GM12878 (cell line): Measurements from ENCODE around the gene METTL4. TPM values are rescaled to one million over a fixed set of nuclear protein-coding genes. Genes with fewer than 3 reads are reported as not detected.

Experiments used
- ATAC-seq: fragments of 200-7000 bp; cut with Tn5 transposase; 3 replicates; pipeline ENCODE4 v1.9.1; 2020; ENCODE audit warnings: mild to moderate bottlenecking, moderate library complexity
- BruUV-seq: library from RNA; stranded (reverse); fragments of 400-500 nt; replicated peaks from 2 replicates; lab custom pipeline; 2021; lab: Mats Ljungman, UMichigan
- CTCF ChIA-PET: fragments of 300-600 bp; sonication (Branson Sonifier 250); formaldehyde crosslinking; extraction: SDS; loops from one replicate; lab custom pipeline; 2021; ENCODE audit warnings: inconsistent platforms; lab: Yijun Ruan, JAX
- POLR2A ChIA-PET: fragments of 350-600 bp; formaldehyde crosslinking; extraction: SDS; loops from one replicate; lab custom pipeline; 2021; ENCODE audit warnings: inconsistent platforms; lab: Charles Lee
- RAD21 ChIA-PET: fragments of 300-600 bp; sonication (Branson Sonifier 250); formaldehyde crosslinking; loops from one replicate; lab custom pipeline; 2023; ENCODE audit warnings: antibody characterized with exemption; ENCODE audit not compliant: unreplicated experiment; lab: Charles Lee
- SMC1A ChIA-PET: fragments of 300-600 bp; sonication (Branson Sonifier 250); formaldehyde crosslinking; loops from one replicate; lab custom pipeline; 2023; ENCODE audit not compliant: unreplicated experiment, uncharacterized antibody; lab: Charles Lee
- DNase-seq: peaks from one replicate; pipeline ENCODE4 v3.0.0-alpha.2; 2011; ENCODE audit warnings: low read depth, low spot score
- FAIRE-seq: peaks from 3 replicates; lab custom pipeline; 2011; peaks lifted over from hg19 to GRCh38; lab: Jason Lieb, UNC
- H2AFZ ChIP-seq: 2 replicates; pipeline ENCODE4 v1.6.0; 2011; ENCODE audit warnings: low read depth, low read length, control low read depth; ENCODE audit not compliant: control insufficient read depth
- H3K27ac ChIP-seq: 2 replicates; pipeline ENCODE4 v1.5.1; 2011; ENCODE audit warnings: control low read depth; ENCODE audit not compliant: control insufficient read depth, insufficient read depth
- H3K27me3 ChIP-seq, 2 experiments: replicated peaks in 1 of 2; 2 replicates each; pipeline versions ENCODE4 v1.6.0 to v1.6.1; 2011; ENCODE audit warnings: low read length in 1 of 2; ENCODE audit not compliant: control insufficient read depth in 2 of 2, insufficient read depth in 2 of 2
- H3K36me3 ChIP-seq, 2 experiments: 2 replicates each; pipeline ENCODE4 v1.5.1; 2011; ENCODE audit warnings: low read length in 1 of 2; ENCODE audit not compliant: control insufficient read depth in 2 of 2, insufficient read depth in 2 of 2
- H3K4me1 ChIP-seq: 2 replicates; pipeline ENCODE4 v1.6.1; 2011; ENCODE audit warnings: mild to moderate bottlenecking, low read length, moderate library complexity, mixed read lengths; ENCODE audit not compliant: control insufficient read depth, insufficient read depth
- H3K4me2 ChIP-seq: 2 replicates; pipeline ENCODE4 v1.6.0; 2011; ENCODE audit warnings: control low read depth; ENCODE audit not compliant: control insufficient read depth, insufficient read depth
- H3K4me3 ChIP-seq: fragments of 200-600 bp; sonication (generic); 2 replicates; pipeline ENCODE4 v1.5.1; 2016
- H3K79me2 ChIP-seq: 2 replicates; pipeline ENCODE4 v1.6.0; 2011; ENCODE audit warnings: low read length; ENCODE audit not compliant: control insufficient read depth, insufficient read depth
- H3K9ac ChIP-seq: 2 replicates; pipeline ENCODE4 v1.8.0; 2011; ENCODE audit warnings: low read length, control low read depth, mixed read lengths; ENCODE audit not compliant: control insufficient read depth, insufficient read depth
- H3K9me3 ChIP-seq: replicated peaks from 3 replicates; pipeline ENCODE4 v1.5.1; 2011; ENCODE audit warnings: mild to moderate bottlenecking, low read length; ENCODE audit not compliant: control insufficient read depth, insufficient read depth
- H4K20me1 ChIP-seq: 2 replicates; pipeline ENCODE4 v1.6.0; 2011; ENCODE audit not compliant: control insufficient read depth, insufficient read depth
- CBX3 ChIP-seq: fragments of 200-600 bp; sonication (generic); IDR thresholded peaks from 2 replicates; pipeline ENCODE4 v1.6.1; 2016; ENCODE audit warnings: low read depth, borderline replicate concordance
- HCFC1 ChIP-seq: fragments of 150-350 bp; IDR thresholded peaks from 2 replicates; pipeline ENCODE4 v1.6.1; 2014; ENCODE audit warnings: low read length
- HDAC6 ChIP-seq: fragments of 200-600 bp; sonication (generic); IDR thresholded peaks from one replicate; pipeline ENCODE4 v1.8.0; 2017; ENCODE audit warnings: antibody characterized with exemption; ENCODE audit not compliant: unreplicated experiment
- LARP7 ChIP-seq: fragments of 450-650 bp; IDR thresholded peaks from 2 replicates; pipeline ENCODE4 v1.6.1; 2017; ENCODE audit warnings: mild to moderate bottlenecking
- MEF2B ChIP-seq: fragments of 450-650 bp; IDR thresholded peaks from 2 replicates; pipeline ENCODE4 v1.6.1; 2018; ENCODE audit warnings: mild to moderate bottlenecking, moderate library complexity; ENCODE audit not compliant: partially characterized antibody, poor library complexity, severe bottlenecking
- MXI1 ChIP-seq: fragments of 150-350 bp; IDR thresholded peaks from 2 replicates; pipeline ENCODE4 v1.6.1; 2011; ENCODE audit warnings: low read depth, mild to moderate bottlenecking, inconsistent platforms, low read length, improper control_type of control experiment
- MYC ChIP-seq: IDR thresholded peaks from 2 replicates; pipeline ENCODE4 v1.6.1; 2011; ENCODE audit warnings: mild to moderate bottlenecking, low read length, moderate library complexity, inconsistent platforms; ENCODE audit not compliant: insufficient read depth, insufficient replicate concordance, insufficient read length, severe bottlenecking
- NFYA ChIP-seq: IDR thresholded peaks from 2 replicates; pipeline ENCODE4 v1.6.1; 2011; ENCODE audit warnings: low read depth, mild to moderate bottlenecking, low read length, improper control_type of control experiment, borderline replicate concordance
- RAD51 ChIP-seq: fragments of 450-650 bp; IDR thresholded peaks from 2 replicates; pipeline ENCODE4 v1.6.1; 2016; ENCODE audit warnings: moderate library complexity, mild to moderate bottlenecking, inconsistent platforms
- SRF ChIP-seq, 2 experiments: IDR thresholded peaks; 2 replicates each; pipeline ENCODE4 v1.6.1; 2011; ENCODE audit warnings: low read depth in 2 of 2, low read length in 2 of 2, mild to moderate bottlenecking in 1 of 2, moderate library complexity in 1 of 2
- ZSCAN29 ChIP-seq: fragments of 450-650 bp; IDR thresholded peaks from 2 replicates; pipeline ENCODE4 v1.6.1; 2017; ENCODE audit warnings: mild to moderate bottlenecking, moderate library complexity
- WGBS: methylation state at CpG from one replicate; pipeline ENCODE4 v1.1.6; 2016; ENCODE audit warnings: low lambda C conversion rate; ENCODE audit not compliant: insufficient replicate concordance, insufficient coverage; ENCODE audit errors: missing lambda C conversion rate; 5-methylcytosine and 5-hydroxymethylcytosine counted together
- in situ Hi-C: fragments of 300-500 bp; cut with MboI; formaldehyde crosslinking; loops from 9 replicates; pipeline ENCODE4 v1.14.3; 2018; ENCODE audit warnings: mixed read lengths
- intact Hi-C: fragments of 100-400 bp; cut with micrococcal nuclease; formaldehyde crosslinking; loops from one replicate; pipeline ENCODE4 v1.14.2; 2022; ENCODE audit not compliant: unreplicated experiment
- polyA plus RNA-seq, 11 experiments: library from polyadenylated mRNA; depleted of rRNA in 4 of 11; unstranded in 6 of 11; stranded (reverse) in 5 of 11; fragments of >200 nt; fragmentation: Nextera tagmentation in 4 of 11; fragmentation: Illumina TruSeq in 1 of 11; extraction: Ambion mirVana in 4 of 11; extraction: Trizol in 1 of 11; gene quantifications; 1 replicate in 1 of 11; 2 replicates in 10 of 11; pipeline versions ENCODE4 v1.2.1 to v1.2.3, GENCODE V29; 2011 to 2016; ENCODE audit warnings: inconsistent platforms in 2 of 11, missing spikeins in 2 of 11, low read depth in 1 of 11
- total RNA-seq, 4 experiments: library from RNA; depleted of rRNA in 3 of 4; stranded (reverse); fragments of >200 nt in 3 of 4; fragmentation: Illumina TruSeq in 1 of 4; extraction: Trizol in 1 of 4; gene quantifications; 2 replicates each; pipeline versions ENCODE4 v1.2.1 to v1.2.3, GENCODE V29; 2013 to 2021
- TF ChIP-seq, protein P1 (sequence below): fragments of 450-650 bp; IDR thresholded peaks from 2 replicates; pipeline ENCODE4 v1.6.1; 2014; ENCODE audit warnings: mild to moderate bottlenecking
- TF ChIP-seq, protein P2 (sequence below): IDR thresholded peaks from 2 replicates; pipeline ENCODE4 v1.6.1; 2012; ENCODE audit warnings: low read depth, low read length, improper control_type of control experiment

The METTL4 gene
- total and polyA plus RNA-seq, 10 of the 15 experiments (the other 5 are each of a cell fraction or from before 2014, with no cell fraction given), result 4.9 to 15.2 (median 12.3) TPM

DNA sequence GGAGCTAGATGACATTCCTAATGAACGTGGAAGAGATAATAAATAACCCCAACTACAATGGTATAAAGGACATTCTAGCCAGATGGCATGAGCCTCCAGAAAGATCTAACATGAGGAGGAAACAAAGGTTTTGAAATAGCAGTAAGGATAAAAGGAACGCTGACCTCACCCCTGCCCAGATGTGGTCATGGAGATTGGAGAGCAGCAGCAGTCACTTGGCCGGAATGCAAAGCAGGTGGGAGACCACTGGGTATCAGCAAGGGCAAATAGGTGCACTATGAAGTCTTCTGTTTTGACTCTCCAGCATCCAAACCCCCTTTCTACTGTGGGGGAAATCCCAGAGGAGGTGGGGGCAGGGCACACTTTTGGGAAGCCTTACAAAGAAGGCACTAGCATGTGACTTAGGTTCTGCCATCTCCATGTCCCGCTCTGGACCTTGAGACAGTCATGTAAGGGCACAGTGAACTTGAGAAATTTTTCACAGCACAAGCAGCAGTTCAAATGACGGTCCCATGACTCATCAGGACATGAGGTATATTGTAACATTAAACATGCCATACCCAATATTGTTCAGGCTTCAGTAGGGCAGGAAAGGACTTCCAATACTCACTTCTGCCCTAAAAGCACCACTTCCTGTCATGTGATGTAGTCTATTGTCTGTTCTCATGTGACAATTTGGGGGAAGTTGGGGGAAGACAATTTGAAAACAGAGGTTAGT, 55.2 kb downstream of the METTL4 start:
- H3K9ac ChIP-seq, result no peak overlapping the region
- H3K36me3 ChIP-seq, result no peaks in the 10 kb centered on the region
- no peak overlapping the region for H3K27ac ChIP-seq
- H3K27me3 ChIP-seq, result no peaks in the 10 kb centered on the region
- H3K79me2 ChIP-seq, result no peaks in the 10 kb centered on the region
- ChIA-PET CTCF (interaction anchor here (0.7 kb wide), 1 partner anchor 198 kb away, joined by 3 read pairs; no protein-coding TSS in a partner anchor), RAD21 (no interaction called here), POLR2A (no interaction called here), SMC1A (no interaction called here)
- FAIRE-seq (no peak), ATAC-seq (peak; percentile 28; the same call in 2 of the 3 replicates), DNase-seq (no peak)
- no peaks in the 10 kb centered on the region for H3K9me3 ChIP-seq
- H4K20me1 ChIP-seq, result no peaks in the 10 kb centered on the region
- no peaks in the 10 kb centered on the region for H3K4me1 ChIP-seq
- peak; percentile 53; the same call in 1 of the 2 replicates for TF ChIP-seq RAD51
- TF ChIP-seq MEF2B, result no peak
- no peak for TF ChIP-seq ZSCAN29
- TF ChIP-seq HCFC1, result no peak
- TF ChIP-seq NFYA, result no peak
- 44% methylated on average over 5 of the region's 5 CpGs for WGBS
- no peak overlapping the region for H3K4me3 ChIP-seq
- intact Hi-C loops, result no loop called here
- H2AFZ ChIP-seq, result no peak overlapping the region
- no peak overlapping the region for H3K4me2 ChIP-seq
- in situ Hi-C loops, result no loop called here
- no TSS peak for BruUV-seq

DNA sequence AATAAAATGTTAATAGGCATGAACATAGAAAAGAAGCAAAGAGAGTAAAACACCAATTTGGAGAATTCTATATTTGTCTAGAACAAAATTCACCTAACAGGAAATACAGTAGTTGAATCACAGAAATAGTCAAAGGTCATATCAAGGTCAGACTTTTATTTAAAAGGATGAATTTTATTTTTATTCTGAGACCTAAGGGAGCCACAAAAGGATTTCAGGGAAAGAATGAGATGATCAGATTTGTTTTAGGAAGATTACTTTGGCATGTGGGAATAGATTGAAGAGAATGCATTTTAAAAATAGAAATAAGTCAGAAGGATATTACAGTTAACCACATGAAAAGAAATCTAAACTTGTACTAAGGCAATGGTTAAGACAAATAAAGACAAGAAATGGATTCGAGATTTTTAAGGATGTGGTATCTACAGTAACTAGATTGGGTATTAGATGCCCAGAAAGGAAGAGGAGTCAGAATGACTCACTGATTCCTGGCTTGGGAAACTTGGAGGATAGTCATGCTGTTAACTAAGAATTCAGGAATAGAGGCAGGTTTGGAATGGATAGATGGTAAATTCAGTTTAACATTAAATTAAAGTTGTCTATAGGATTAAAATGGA, 56.0 kb downstream of the METTL4 start:
- Histone ChIP-seq H4K20me1 (no peaks in the 10 kb centered on the region), H2AFZ (no peak overlapping the region), H3K4me3 (no peak overlapping the region), H3K36me3 (no peaks in the 10 kb centered on the region), H3K4me1 (no peaks in the 10 kb centered on the region), H3K79me2 (no peaks in the 10 kb centered on the region), H3K27ac (no peak overlapping the region), H3K4me2 (no peak overlapping the region), H3K9me3 (no peaks in the 10 kb centered on the region), H3K9ac (no peak overlapping the region), H3K27me3 (no peaks in the 10 kb centered on the region)
- ChIA-PET CTCF (interaction anchor here (0.7 kb wide), 1 partner anchor 197 kb away, joined by 3 read pairs; no protein-coding TSS in a partner anchor), POLR2A (no interaction called here), RAD21 (no interaction called here), SMC1A (no interaction called here)
- intact Hi-C loops, result no loop called here
- BruUV-seq, result no TSS peak
- ATAC-seq, result no peak
- 0% methylated on average over 1 of the region's 1 CpG for WGBS
- FAIRE-seq, result no peak
- DNase-seq, result no peak
- in situ Hi-C loops, result no loop called here
- TF ChIP-seq MXI1 (no peak), HDAC6 (no peak), CBX3 (no peak), LARP7 (no peak), MYC (no peak), SRF (IDR thresholded peaks at IDR 0.05; ENCODE audit: low read depth in 2 of 2, low read length in 2 of 2) (no peak)
- TF ChIP-seq, protein P1, sequence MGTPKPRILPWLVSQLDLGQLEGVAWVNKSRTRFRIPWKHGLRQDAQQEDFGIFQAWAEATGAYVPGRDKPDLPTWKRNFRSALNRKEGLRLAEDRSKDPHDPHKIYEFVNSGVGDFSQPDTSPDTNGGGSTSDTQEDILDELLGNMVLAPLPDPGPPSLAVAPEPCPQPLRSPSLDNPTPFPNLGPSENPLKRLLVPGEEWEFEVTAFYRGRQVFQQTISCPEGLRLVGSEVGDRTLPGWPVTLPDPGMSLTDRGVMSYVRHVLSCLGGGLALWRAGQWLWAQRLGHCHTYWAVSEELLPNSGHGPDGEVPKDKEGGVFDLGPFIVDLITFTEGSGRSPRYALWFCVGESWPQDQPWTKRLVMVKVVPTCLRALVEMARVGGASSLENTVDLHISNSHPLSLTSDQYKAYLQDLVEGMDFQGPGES, result no peak
- TF ChIP-seq, protein P2, sequence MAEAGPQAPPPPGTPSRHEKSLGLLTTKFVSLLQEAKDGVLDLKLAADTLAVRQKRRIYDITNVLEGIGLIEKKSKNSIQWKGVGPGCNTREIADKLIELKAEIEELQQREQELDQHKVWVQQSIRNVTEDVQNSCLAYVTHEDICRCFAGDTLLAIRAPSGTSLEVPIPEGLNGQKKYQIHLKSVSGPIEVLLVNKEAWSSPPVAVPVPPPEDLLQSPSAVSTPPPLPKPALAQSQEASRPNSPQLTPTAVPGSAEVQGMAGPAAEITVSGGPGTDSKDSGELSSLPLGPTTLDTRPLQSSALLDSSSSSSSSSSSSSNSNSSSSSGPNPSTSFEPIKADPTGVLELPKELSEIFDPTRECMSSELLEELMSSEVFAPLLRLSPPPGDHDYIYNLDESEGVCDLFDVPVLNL, result no peak
